Astrocyte of the spinal cord (primary cell): ENCODE results near the gene ADCK1.
"Not testable (repeated sequence)": the region's sequence is repeated elsewhere in the genome, so short reads cannot be mapped to it uniquely, and the experiment has no call there.

Source experiments
- DNase-seq: peaks from one replicate; pipeline ENCODE4 v3.0.0; 2011; ENCODE audit warnings: low read depth, low spot score
- H3K4me3 ChIP-seq: 2 replicates; pipeline ENCODE4 v1.5.1; 2011; ENCODE audit warnings: low read depth, mild to moderate bottlenecking, low read length, moderate library complexity
- CTCF ChIP-seq: IDR thresholded peaks from 2 replicates; pipeline ENCODE4 v1.5.1; 2012; ENCODE audit warnings: low read depth, mild to moderate bottlenecking, low read length, inconsistent platforms
- in situ Hi-C: cut with HindIII; loops from 2 replicates; pipeline ENCODE4 v1.10.0; 2017; ENCODE audit warnings: low sequenced_read_pairs

The ADCK1 gene

GRCh38 chr14:77809011-77809410 lies 9.1 kb downstream of the ADCK1 start:
- TF ChIP-seq CTCF = no peak
- in situ Hi-C loops = no loop called here
- H3K4me3 ChIP-seq = no peak overlapping the region
- no peak for DNase-seq

- H3K4me3 ChIP-seq = no peak overlapping the region
- no peak for DNase-seq
- TF ChIP-seq CTCF = no peak
- in situ Hi-C loops = no loop called here
Measured at GRCh38 chr14:77812028-77812427, 12.1 kb downstream of the ADCK1 start.

GRCh38 chr14:77812682-77813081 lies 12.8 kb downstream of the ADCK1 start:
- in situ Hi-C loops, H3K4me3 ChIP-seq, DNase-seq: not testable (repeated sequence)

- in situ Hi-C loops = no loop called here
- no peak for TF ChIP-seq CTCF
- H3K4me3 ChIP-seq = no peak overlapping the region
- no peak for DNase-seq
Measured at GRCh38 chr14:77822307-77822706, 22.4 kb downstream of the ADCK1 start.

- in situ Hi-C loops = no loop called here
- H3K4me3 ChIP-seq = no peak overlapping the region
- TF ChIP-seq CTCF = no peak
- DNase-seq = no peak
Measured at GRCh38 chr14:77822741-77823140, 22.8 kb downstream of the ADCK1 start.

- in situ Hi-C loops = no loop called here
- TF ChIP-seq CTCF = no peak
- no peak overlapping the region for H3K4me3 ChIP-seq
- no peak for DNase-seq
Measured at GRCh38 chr14:77823378-77823777, 23.5 kb downstream of the ADCK1 start.

- H3K4me3 ChIP-seq = no peak overlapping the region
- no peak for DNase-seq
- TF ChIP-seq CTCF = no peak
- in situ Hi-C loops = no loop called here
Measured at GRCh38 chr14:77825895-77826519, 26.1 kb downstream of the ADCK1 start.
